Stimulated activated CD4-positive, alpha-beta T cell treated with anti-CD3 and anti-CD28 coated beads, TNF-alpha, amount 100 ng/mL, for 24 hours (primary cell): ENCODE data around the gene MAPK9.
A peak's percentile ranks its signal among the peaks of the same experiment; 100 is the strongest.
"Not testable (repeated sequence)": the region's sequence is repeated elsewhere in the genome, so short reads cannot be mapped to it uniquely, and the experiment has no call there.

Experiments used
- DNase-seq, 3 experiments: peaks; one replicate each; pipeline ENCODE4 v3.0.0-alpha.2; 2020; ENCODE audit warnings: low read depth in 3 of 3

The MAPK9 gene

GRCh38 chr5:180326989-180327565 is 35.2 kb upstream of the MAPK9 start:
- DNase-seq: no peak

GRCh38 chr5:180324601-180324950 is 32.7 kb upstream of the MAPK9 start:
- DNase-seq: no peak

GRCh38 chr5:180323941-180324600 is 32.2 kb upstream of the MAPK9 start:
- no peak for DNase-seq

- DNase-seq: no peak
Observed at GRCh38 chr5:180323160-180323559, 31.3 kb upstream of the MAPK9 start.

- DNase-seq: no peak
Observed at GRCh38 chr5:180318456-180319089, 26.7 kb upstream of the MAPK9 start.

GRCh38 chr5:180316586-180316985 is 24.7 kb upstream of the MAPK9 start:
- no peak for DNase-seq

GRCh38 chr5:180315762-180316212 is 23.9 kb upstream of the MAPK9 start:
- peak; percentile 44 to 70 (median 60) for DNase-seq

GRCh38 chr5:180313677-180314505 is 22.0 kb upstream of the MAPK9 start:
- DNase-seq: peak in 2 of 3 experiments; percentile 50 to 80

GRCh38 chr5:180311216-180311615 is 19.3 kb upstream of the MAPK9 start:
- no peak for DNase-seq

- no peak for DNase-seq
Observed at GRCh38 chr5:180306796-180307195, 14.9 kb upstream of the MAPK9 start.

- no peak for DNase-seq
Observed at GRCh38 chr5:180305481-180305880, 13.6 kb upstream of the MAPK9 start.

- DNase-seq: no peak
Observed at GRCh38 chr5:180304431-180305375, 12.8 kb upstream of the MAPK9 start.

GRCh38 chr5:180304016-180304292 is 12.1 kb upstream of the MAPK9 start:
- DNase-seq: no peak

GRCh38 chr5:180303226-180304015 is 11.5 kb upstream of the MAPK9 start:
- no peak for DNase-seq

- DNase-seq: no peak
Observed at GRCh38 chr5:180302256-180302655, 10.4 kb upstream of the MAPK9 start.

GRCh38 chr5:180301253-180301652 is 9.4 kb upstream of the MAPK9 start:
- no peak for DNase-seq

GRCh38 chr5:180299526-180299925 is 7.6 kb upstream of the MAPK9 start:
- no peak for DNase-seq

- DNase-seq: not testable (repeated sequence)
Observed at GRCh38 chr5:180299014-180299413, 7.1 kb upstream of the MAPK9 start.

GRCh38 chr5:180297587-180298282 is 5.9 kb upstream of the MAPK9 start:
- no peak for DNase-seq

GRCh38 chr5:180296771-180297170 is 4.9 kb upstream of the MAPK9 start:
- no peak for DNase-seq
